Neural crest cell (in vitro differentiated cells): ENCODE results near the gene LSM7. TPM values are rescaled to one million over a fixed set of nuclear protein-coding genes. Genes with fewer than 3 reads are reported as not detected.

Experiments
- DNase-seq: peaks from one replicate; pipeline ENCODE4 v3.0.0; 2021; ENCODE audit warnings: low read depth, mixed read lengths, low spot score
- H3K27ac Mint-ChIP-seq: one replicate; pipeline ENCODE4 v1.8.0; 2021; ENCODE audit warnings: mild to moderate bottlenecking, mixed read lengths; ENCODE audit not compliant: unreplicated experiment
- H3K27me3 Mint-ChIP-seq: 2 replicates; pipeline ENCODE4 v1.8.0; 2021; ENCODE audit warnings: low read depth, mild to moderate bottlenecking, mixed read lengths
- H3K36me3 Mint-ChIP-seq: 2 replicates; pipeline ENCODE4 v1.8.0; 2021; ENCODE audit warnings: low read depth, mild to moderate bottlenecking, mixed read lengths
- H3K4me1 Mint-ChIP-seq: 2 replicates; pipeline ENCODE4 v1.8.0; 2021; ENCODE audit warnings: mixed read lengths
- H3K4me3 Mint-ChIP-seq: one replicate; pipeline ENCODE4 v1.8.0; 2021; ENCODE audit warnings: mild to moderate bottlenecking, mixed read lengths
- H3K9me3 Mint-ChIP-seq: 2 replicates; pipeline ENCODE4 v1.8.0; 2021; ENCODE audit warnings: mixed read lengths
- CTCF ChIP-seq: fragments of 200-600 bp; sonication (generic); conservative IDR thresholded peaks from 2 replicates; pipeline ENCODE4 v1.5.0; 2021; ENCODE audit warnings: antibody characterized with exemption, mild to moderate bottlenecking
- total RNA-seq: library from RNA; stranded (reverse); gene quantifications from 2 replicates; pipeline ENCODE4 v1.2.1, GENCODE V29; 2021

Gene LSM7
- total RNA-seq, 1 donor from 2014 or later, result 198 TPM

DNA sequence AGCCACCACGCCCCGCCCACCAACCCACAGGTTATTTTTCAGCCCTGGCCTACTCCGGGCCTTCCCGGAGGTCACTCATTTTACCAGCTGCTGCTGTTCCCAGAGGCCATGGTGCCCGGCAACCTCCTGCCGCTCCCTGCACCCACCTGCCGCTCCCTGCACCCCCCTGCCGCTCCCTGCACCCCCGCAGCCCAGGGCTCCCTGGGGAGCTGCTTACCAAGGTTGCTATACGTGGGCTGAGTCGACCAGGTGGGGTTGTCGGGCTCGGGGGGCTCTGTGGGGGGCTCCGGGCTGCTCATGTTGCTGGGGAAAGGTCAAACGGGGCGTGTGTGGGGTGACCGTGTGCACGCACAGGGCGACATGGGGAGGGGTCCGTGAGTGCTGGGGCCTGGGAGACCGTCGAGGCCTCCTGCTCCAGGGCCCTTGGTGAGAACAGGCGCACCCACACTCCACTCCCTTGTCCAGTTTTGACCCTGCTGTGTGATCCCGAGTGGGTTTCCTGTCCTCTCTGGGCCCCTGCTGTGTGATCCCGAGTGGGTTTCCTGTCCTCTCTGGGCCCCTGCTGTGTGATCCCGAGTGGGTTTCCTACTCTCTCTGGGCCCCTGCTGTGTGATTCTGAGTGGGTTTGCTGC, 47.6 kb downstream of the LSM7 start:
- no peak for TF ChIP-seq CTCF
- Mint-ChIP-seq H3K27me3 (peaks cover 15% of the 10 kb centered on the region), H3K9me3 (no peaks in the 10 kb centered on the region), H3K4me1 (peaks cover 5% of the 10 kb centered on the region), H3K4me3 (no peak overlapping the region), H3K36me3 (no peaks in the 10 kb centered on the region), H3K27ac (no peak overlapping the region)
- no peak for DNase-seq

DNA sequence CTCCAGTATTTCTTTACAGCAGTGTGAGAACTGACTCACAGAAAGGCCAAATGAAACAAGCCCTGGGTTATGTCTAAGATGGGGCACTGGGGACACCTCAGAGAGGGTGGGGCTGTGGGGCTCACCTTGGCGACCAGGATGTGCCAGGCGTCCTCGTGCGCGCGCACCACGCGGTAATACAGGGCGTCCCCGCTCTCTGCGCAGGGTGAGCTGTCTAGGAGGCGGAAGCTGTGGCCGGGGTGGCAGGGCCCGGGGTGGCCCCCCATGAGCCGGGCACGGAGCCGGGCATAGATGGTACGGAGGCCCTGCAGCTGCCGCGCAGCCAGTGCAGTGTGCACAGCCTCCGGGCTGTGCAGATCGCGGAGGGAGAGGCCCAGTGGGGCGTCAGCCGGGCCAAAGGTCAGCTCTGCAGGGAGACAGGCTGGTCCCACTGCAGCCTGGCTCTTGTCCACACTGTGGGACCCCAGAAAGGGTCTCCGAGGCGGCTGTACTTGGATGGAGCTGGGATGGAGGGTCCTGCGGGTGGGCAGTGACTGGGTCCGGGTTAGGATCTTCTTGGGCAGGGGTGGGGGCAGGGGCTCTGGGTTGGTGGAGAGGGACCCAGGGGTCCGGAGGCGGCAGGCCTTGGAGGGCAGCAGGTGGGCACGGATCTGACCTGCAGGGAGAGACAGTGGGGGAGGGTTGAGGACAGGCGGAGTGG, 49.8 kb downstream of the LSM7 start:
- peak overlapping the region; percentile 34 for H3K4me3 Mint-ChIP-seq
- no peak for TF ChIP-seq CTCF
- H3K9me3 Mint-ChIP-seq, result no peaks in the 10 kb centered on the region
- H3K4me1 Mint-ChIP-seq, result peaks cover 17% of the 10 kb centered on the region
- no peak for DNase-seq
- peaks cover 8% of the 10 kb centered on the region for H3K36me3 Mint-ChIP-seq
- no peak overlapping the region for H3K27ac Mint-ChIP-seq
- H3K27me3 Mint-ChIP-seq, result peaks cover 22% of the 10 kb centered on the region

GRCh38 chr19:2277138-2277537, 51.2 kb downstream of the LSM7 start:
- no peak for TF ChIP-seq CTCF
- Mint-ChIP-seq H3K27me3 (peaks cover 13% of the 10 kb centered on the region), H3K4me1 (peaks cover 19% of the 10 kb centered on the region), H3K27ac (no peak overlapping the region), H3K9me3 (no peaks in the 10 kb centered on the region), H3K4me3 (peak overlapping the region; percentile 25), H3K36me3 (peaks cover 8% of the 10 kb centered on the region)
- DNase-seq, result no peak

- H3K4me3 Mint-ChIP-seq, result no peak overlapping the region
- no peak overlapping the region for H3K27ac Mint-ChIP-seq
- no peaks in the 10 kb centered on the region for H3K9me3 Mint-ChIP-seq
- H3K36me3 Mint-ChIP-seq, result peaks cover 11% of the 10 kb centered on the region
- H3K4me1 Mint-ChIP-seq, result peaks cover 23% of the 10 kb centered on the region
- no peak for DNase-seq
- TF ChIP-seq CTCF, result no peak
- peaks cover 10% of the 10 kb centered on the region for H3K27me3 Mint-ChIP-seq
Observed at GRCh38 chr19:2276429-2276986, 51.9 kb downstream of the LSM7 start.

DNA sequence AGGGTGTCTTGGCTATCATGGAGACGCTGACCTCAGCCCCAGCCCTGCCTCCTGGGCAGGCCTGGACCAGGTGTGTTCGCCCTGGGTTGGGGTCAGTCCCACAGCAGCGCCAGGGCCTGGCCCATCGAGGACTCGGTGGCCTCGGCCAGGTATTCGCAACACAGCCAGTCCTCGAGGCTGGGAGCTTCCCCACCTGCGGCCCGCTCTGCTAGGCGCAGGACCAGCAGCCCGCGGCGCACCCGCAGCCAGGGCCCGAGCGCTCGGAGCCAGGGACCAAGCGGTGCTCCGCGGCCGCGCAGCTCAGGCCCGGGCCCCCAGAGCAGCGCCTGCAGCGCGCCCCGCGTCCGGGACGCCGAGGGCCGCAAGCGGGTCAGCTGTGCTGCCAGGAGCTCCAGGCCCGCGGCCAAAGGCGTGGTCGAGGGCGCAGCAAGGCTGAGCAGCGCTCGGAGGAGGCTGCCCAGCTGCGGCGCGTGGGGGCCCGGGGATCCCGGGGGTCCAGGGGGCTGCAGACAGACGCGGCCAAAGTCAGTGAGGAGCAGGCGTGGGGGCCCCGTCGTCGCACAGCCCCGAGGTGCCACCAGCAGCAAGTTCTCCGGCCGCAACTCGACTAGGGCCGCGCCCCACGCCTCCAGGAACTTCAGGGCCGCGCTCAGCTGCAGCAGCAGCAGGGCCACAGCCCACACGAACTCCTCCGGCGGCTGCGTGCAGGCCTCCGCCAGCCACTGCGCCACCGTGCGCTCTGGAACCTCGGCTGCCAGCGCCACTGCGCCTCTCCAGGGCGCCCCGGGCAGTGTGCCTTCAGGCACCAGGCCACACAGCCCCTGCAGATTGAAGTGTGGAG, 52.6 kb downstream of the LSM7 start:
- H3K27me3 Mint-ChIP-seq, result peaks cover 10% of the 10 kb centered on the region
- DNase-seq, result no peak
- H3K4me3 Mint-ChIP-seq, result no peak overlapping the region
- H3K27ac Mint-ChIP-seq, result no peak overlapping the region
- TF ChIP-seq CTCF, result no peak
- H3K4me1 Mint-ChIP-seq, result peaks cover 25% of the 10 kb centered on the region
- H3K9me3 Mint-ChIP-seq, result no peaks in the 10 kb centered on the region
- H3K36me3 Mint-ChIP-seq, result peaks cover 12% of the 10 kb centered on the region
